ENCODE measurements around the gene FXR1. TPM values are rescaled to one million over a fixed set of nuclear protein-coding genes. Genes with fewer than 3 reads are reported as not detected.

Gene FXR1
- total and polyA plus RNA-seq, 2 of the 13 experiments (the other 11 are each of a cell fraction or from before 2014, with no cell fraction given): 104 to 132 TPM

GRCh38 chr3:180973543-180973942 lies 61.1 kb downstream of the FXR1 start:
- DNase-seq (ENCODE audit: low spot score) (no peak), FAIRE-seq (no peak), ATAC-seq (no peak)
- no peaks in the 10 kb centered on the region for H3K4me1 ChIP-seq (ENCODE audit: insufficient read depth, low read length)
- no peaks in the 10 kb centered on the region for H3K79me2 ChIP-seq (ENCODE audit: insufficient read depth, low read length)
- POLR2A ChIA-PET: no interaction called here
- H3K9ac ChIP-seq (ENCODE audit: insufficient read depth, low read depth, low read length): no peak overlapping the region
- no peak overlapping the region for H3K4me3 ChIP-seq (replicated peaks in 1 of 3; ENCODE audit: insufficient read depth in 1 of 3, low read depth in 2 of 3, low read length in 3 of 3)
- TF ChIP-seq MTF1 (CRISPR knock-in tag; IDR thresholded peaks at IDR 0.05) (no peak), RELA (CRISPR knock-in tag; IDR thresholded peaks at IDR 0.05) (no peak), ZNF256 (CRISPR knock-in tag; conservative IDR thresholded peaks at IDR 0.05) (no peak), PRMT3 (CRISPR knock-in tag; IDR thresholded peaks at IDR 0.05; ENCODE audit: borderline replicate concordance, low read depth) (no peak), E2F1 (CRISPR knock-in tag; IDR thresholded peaks at IDR 0.05) (no peak), ZNF136 (CRISPR knock-in tag; IDR thresholded peaks at IDR 0.05; ENCODE audit: low read depth) (no peak), ZBED4 (CRISPR knock-in tag; IDR thresholded peaks at IDR 0.05; ENCODE audit: borderline replicate concordance) (no peak)
- H3K27me3 ChIP-seq (ENCODE audit: control insufficient read depth in 1 of 2, insufficient read depth in 2 of 2, low read length in 2 of 2): no peaks in the 10 kb centered on the region; a peak in 1 of 5 replicates
- H3K4me2 ChIP-seq (ENCODE audit: low read depth, low read length): no peak overlapping the region
- H4K20me1 ChIP-seq (ENCODE audit: insufficient read depth, low read length): no peaks in the 10 kb centered on the region; the same call in 1 of the 2 replicates
- no TSS peak for BruUV-seq (replicated peaks)
- H2AFZ ChIP-seq (ENCODE audit: low read length): no peak overlapping the region
- intact Hi-C loops (cut with micrococcal nuclease; ENCODE audit: unreplicated experiment) (loop anchor here (2.0 kb wide), 1 partner anchor 15 kb away; no protein-coding TSS in a partner anchor), in situ Hi-C loops (cut with HindIII; ENCODE audit: extremely low pct_ligation_motif_present, low pct_unique_long_range_greater_than_20kb) (no loop called here)
- no peaks in the 10 kb centered on the region for H3K9me3 ChIP-seq (ENCODE audit: low read length)
- H3K36me3 ChIP-seq (replicated peaks in 1 of 2; ENCODE audit: control insufficient read depth in 1 of 2, insufficient read depth in 2 of 2, low read length in 2 of 2): peaks cover 0 to 47% of the 10 kb centered on the region in 2 experiments; a peak in 4 of 5 replicates
- 98% methylated on average over 2 of the region's 2 CpGs for WGBS (ENCODE audit: low lambda C conversion rate)
- H3K27ac ChIP-seq (ENCODE audit: extremely low read length, insufficient read depth, low read length): no peak overlapping the region
- CTCF ChIA-PET (ENCODE audit: low intra/inter-chr PET ratio, low total read pairs): no interaction called here
